Neural progenitor cell (in vitro differentiated cells): ENCODE data around the gene OPN1MW3. TPM values are rescaled to one million over a fixed set of nuclear protein-coding genes. Genes with fewer than 3 reads are reported as not detected.
"Not testable (repeated sequence)": the region's sequence is repeated elsewhere in the genome, so short reads cannot be mapped to it uniquely, and the experiment has no call there.

ENCODE experiments used
- DNase-seq: peaks from one replicate; pipeline ENCODE4 v3.0.0-alpha.2; 2016; ENCODE audit warnings: low spot score
- H2AFZ ChIP-seq: fragments of 200-600 bp; sonication (generic); replicated peaks from 2 replicates; pipeline ENCODE4 v1.6.1; 2016; ENCODE audit warnings: antibody characterized with exemption
- H3F3A ChIP-seq: fragments of 200-600 bp; sonication (generic); 2 replicates; pipeline ENCODE4 v1.6.1; 2016; ENCODE audit warnings: antibody characterized with exemption, low read depth
- H3K27ac ChIP-seq: fragments of 200-600 bp; sonication (generic); 2 replicates; pipeline ENCODE4 v1.5.1; 2016; ENCODE audit warnings: mild to moderate bottlenecking
- H3K27me3 ChIP-seq: fragments of 200-600 bp; sonication (generic); 2 replicates; pipeline ENCODE4 v1.6.1; 2016; ENCODE audit warnings: mild to moderate bottlenecking, moderate library complexity
- H3K36me3 ChIP-seq: fragments of 200-600 bp; sonication (generic); 2 replicates; pipeline ENCODE4 v1.5.1; 2016
- H3K4me1 ChIP-seq: fragments of 200-600 bp; sonication (generic); 2 replicates; pipeline ENCODE4 v1.6.1; 2016; ENCODE audit warnings: mixed run types
- H3K4me2 ChIP-seq: fragments of 200-600 bp; sonication (generic); 2 replicates; pipeline ENCODE4 v1.6.1; 2016
- H3K4me3 ChIP-seq: fragments of 200-600 bp; sonication (generic); 2 replicates; pipeline ENCODE4 v1.5.1; 2016
- H3K79me2 ChIP-seq: fragments of 200-600 bp; sonication (generic); 2 replicates; pipeline ENCODE4 v1.6.1; 2016; ENCODE audit warnings: low read depth
- H3K9ac ChIP-seq: fragments of 200-600 bp; sonication (generic); 2 replicates; pipeline ENCODE4 v1.6.1; 2016
- H3K9me3 ChIP-seq: fragments of 200-600 bp; sonication (generic); 2 replicates; pipeline ENCODE4 v1.5.1; 2016; ENCODE audit warnings: low read depth
- H4K20me1 ChIP-seq: fragments of 200-600 bp; sonication (generic); 2 replicates; pipeline ENCODE4 v1.6.1; 2016; ENCODE audit warnings: low read depth
- H3K27ac Mint-ChIP-seq: 3 replicates; pipeline ENCODE4 v1.8.0; 2021; ENCODE audit warnings: mixed read lengths
- H3K27me3 Mint-ChIP-seq: 2 replicates; pipeline ENCODE4 v1.8.0; 2022; ENCODE audit warnings: low read depth, mild to moderate bottlenecking, inconsistent platforms, moderate library complexity, mixed read lengths; ENCODE audit not compliant: insufficient read depth
- H3K36me3 Mint-ChIP-seq: 3 replicates; pipeline ENCODE4 v1.8.0; 2021; ENCODE audit warnings: mixed read lengths
- H3K4me1 Mint-ChIP-seq: 3 replicates; pipeline ENCODE4 v1.8.0; 2021; ENCODE audit warnings: mixed read lengths
- H3K4me3 Mint-ChIP-seq: 3 replicates; pipeline ENCODE4 v1.8.0; 2021; ENCODE audit warnings: mild to moderate bottlenecking, moderate library complexity, mixed read lengths
- H3K9me3 Mint-ChIP-seq: 3 replicates; pipeline ENCODE4 v1.8.0; 2020; ENCODE audit warnings: mixed read lengths
- total RNA-seq: library from RNA; depleted of rRNA; stranded (reverse); fragments of >200 nt; gene quantifications from 2 replicates; pipeline ENCODE4 v1.2.3, GENCODE V29; 2015; ENCODE audit warnings: low replicate concordance

OPN1MW3 gene
- total RNA-seq, 1 donor from 2014 or later: not detected

DNA sequence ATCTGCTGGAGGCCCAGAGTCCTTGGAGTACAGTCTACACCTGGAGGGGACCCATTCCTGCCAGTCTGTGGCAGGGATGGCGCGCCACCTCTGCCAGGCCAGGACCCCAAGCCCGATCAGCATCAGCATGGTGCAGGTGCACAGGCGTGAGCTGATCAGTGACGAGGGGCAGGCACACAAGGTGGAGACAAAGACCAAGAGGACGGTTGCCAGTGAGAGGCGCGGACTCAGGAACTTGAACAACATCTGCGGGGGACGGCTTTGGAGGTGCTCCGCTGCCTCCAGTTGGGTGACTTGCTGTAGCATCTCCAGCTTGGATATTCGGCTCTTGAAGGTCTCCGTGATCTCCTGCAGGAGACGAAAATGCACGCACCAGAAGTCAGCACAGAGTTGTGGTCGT, 23.8 kb upstream of the OPN1MW3 start:
- H3K27me3 ChIP-seq, H3K36me3 Mint-ChIP-seq, H3K4me1 Mint-ChIP-seq, H3K79me2 ChIP-seq, H3K9ac ChIP-seq, H3K9me3 Mint-ChIP-seq, H3K9me3 ChIP-seq, H3K36me3 ChIP-seq, H3F3A ChIP-seq, H3K27ac ChIP-seq, H3K27me3 Mint-ChIP-seq, H3K27ac Mint-ChIP-seq, H4K20me1 ChIP-seq, H3K4me1 ChIP-seq, DNase-seq, H3K4me3 Mint-ChIP-seq, H3K4me3 ChIP-seq, H2AFZ ChIP-seq, H3K4me2 ChIP-seq: not testable (repeated sequence)

- H3K4me3 Mint-ChIP-seq, H3K9ac ChIP-seq, DNase-seq, H3F3A ChIP-seq, H2AFZ ChIP-seq, H3K27ac ChIP-seq, H3K9me3 Mint-ChIP-seq, H3K27ac Mint-ChIP-seq, H3K36me3 Mint-ChIP-seq, H3K27me3 ChIP-seq, H4K20me1 ChIP-seq, H3K36me3 ChIP-seq, H3K4me1 Mint-ChIP-seq, H3K4me1 ChIP-seq, H3K79me2 ChIP-seq, H3K4me3 ChIP-seq, H3K4me2 ChIP-seq, H3K27me3 Mint-ChIP-seq, H3K9me3 ChIP-seq: not testable (repeated sequence)
These were observed 18.3 kb upstream of the OPN1MW3 start for GRCh38 chrX:154238939-154239559.

- H3K4me2 ChIP-seq, H3K4me1 Mint-ChIP-seq, H3K4me3 ChIP-seq, H3K27ac ChIP-seq, H3K4me3 Mint-ChIP-seq, H3K9ac ChIP-seq, H3K27me3 Mint-ChIP-seq, H2AFZ ChIP-seq, H4K20me1 ChIP-seq, H3K9me3 ChIP-seq, H3K27ac Mint-ChIP-seq, H3K79me2 ChIP-seq, H3K36me3 ChIP-seq, DNase-seq, H3F3A ChIP-seq, H3K4me1 ChIP-seq, H3K27me3 ChIP-seq, H3K9me3 Mint-ChIP-seq, H3K36me3 Mint-ChIP-seq: not testable (repeated sequence)
These were observed 17.3 kb upstream of the OPN1MW3 start for GRCh38 chrX:154239982-154240503.

- H3K4me3 Mint-ChIP-seq: not testable (repeated sequence)
These were observed 9.9 kb upstream of the OPN1MW3 start for GRCh38 chrX:154247377-154248045.

DNA sequence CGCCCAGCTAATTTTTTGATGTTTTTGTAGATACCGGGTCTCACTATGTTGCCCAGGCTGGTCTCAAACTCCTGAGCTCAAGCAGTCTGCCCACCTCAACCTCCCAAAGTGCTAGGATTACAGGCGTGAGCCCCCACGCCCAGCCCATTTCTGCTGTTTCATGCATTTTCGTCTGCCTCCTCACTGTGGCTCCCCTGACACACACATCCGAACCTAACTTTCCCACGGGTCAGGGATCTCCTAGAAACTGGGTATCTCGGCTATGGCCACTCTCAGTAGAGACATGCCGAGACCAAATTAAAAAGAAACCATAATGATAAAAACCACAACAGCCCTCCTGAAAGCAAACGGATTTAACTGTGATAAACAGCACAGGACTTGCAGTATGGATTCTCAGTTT, 9.3 kb upstream of the OPN1MW3 start:
- H3K4me2 ChIP-seq, H3K9me3 Mint-ChIP-seq, DNase-seq, H3K36me3 Mint-ChIP-seq, H2AFZ ChIP-seq, H3F3A ChIP-seq, H3K4me1 ChIP-seq, H4K20me1 ChIP-seq, H3K27ac Mint-ChIP-seq, H3K27ac ChIP-seq, H3K36me3 ChIP-seq, H3K9ac ChIP-seq, H3K27me3 ChIP-seq, H3K27me3 Mint-ChIP-seq, H3K4me3 Mint-ChIP-seq, H3K79me2 ChIP-seq, H3K4me3 ChIP-seq, H3K4me1 Mint-ChIP-seq, H3K9me3 ChIP-seq: not testable (repeated sequence)

More at GRCh38 chrX:154247377-154248045, 9.9 kb upstream of the OPN1MW3 start:
- H3K4me3 ChIP-seq, H3F3A ChIP-seq, H2AFZ ChIP-seq, H3K36me3 Mint-ChIP-seq, H3K27ac ChIP-seq, H3K9ac ChIP-seq, H3K9me3 ChIP-seq, H3K79me2 ChIP-seq, H3K4me2 ChIP-seq, H3K4me1 Mint-ChIP-seq, H3K27me3 ChIP-seq, H3K4me1 ChIP-seq, DNase-seq, H3K36me3 ChIP-seq, H3K27me3 Mint-ChIP-seq, H4K20me1 ChIP-seq, H3K9me3 Mint-ChIP-seq, H3K27ac Mint-ChIP-seq: not testable (repeated sequence)

DNA sequence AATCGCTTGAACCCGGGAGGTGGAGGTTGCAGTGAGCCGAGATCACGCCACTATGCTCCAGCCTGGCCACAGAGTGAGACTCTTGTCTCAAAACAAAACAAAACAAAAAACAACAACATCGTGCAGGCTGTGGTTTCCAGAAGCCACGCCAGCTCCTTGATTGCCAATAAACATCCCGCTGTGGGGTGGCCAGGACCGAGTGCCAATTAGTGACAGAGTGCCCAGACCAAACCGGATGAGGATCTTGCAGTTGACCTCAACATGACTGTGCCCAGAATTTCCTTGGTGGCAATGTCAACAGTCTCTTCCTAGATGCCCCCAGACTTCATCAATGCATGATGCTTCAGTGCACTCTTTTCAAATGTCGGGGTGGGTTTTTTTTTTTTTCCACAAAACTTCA, 1.3 kb downstream of the OPN1MW3 start:
- not testable (repeated sequence) for H3K36me3 Mint-ChIP-seq, H3F3A ChIP-seq, H4K20me1 ChIP-seq, H3K36me3 ChIP-seq, H3K9me3 Mint-ChIP-seq, H3K79me2 ChIP-seq, H3K27me3 ChIP-seq, H3K4me1 Mint-ChIP-seq, H3K4me3 ChIP-seq, H3K27me3 Mint-ChIP-seq, H2AFZ ChIP-seq, H3K27ac Mint-ChIP-seq, H3K4me1 ChIP-seq, H3K27ac ChIP-seq, H3K4me3 Mint-ChIP-seq, H3K9me3 ChIP-seq, DNase-seq, H3K4me2 ChIP-seq, H3K9ac ChIP-seq

DNA sequence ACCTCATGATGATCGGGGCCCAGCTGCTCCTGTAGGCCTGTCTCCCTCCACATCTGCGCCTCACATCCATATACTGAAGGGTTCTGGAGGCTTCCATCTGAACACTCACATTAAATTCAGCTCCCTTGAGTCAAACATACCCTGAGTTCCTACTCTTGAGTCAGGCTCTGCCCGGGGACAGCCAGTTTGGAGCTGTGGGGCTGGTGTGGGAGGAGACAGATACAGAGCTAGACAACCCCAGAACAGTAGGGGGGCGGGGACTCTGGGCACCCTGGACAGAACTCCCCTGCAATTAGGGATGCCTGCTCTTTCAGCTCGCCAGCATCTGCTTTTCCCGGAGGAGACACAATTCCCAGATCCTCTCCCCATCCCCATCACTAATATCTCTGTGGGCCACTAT, 5.7 kb downstream of the OPN1MW3 start:
- not testable (repeated sequence) for H4K20me1 ChIP-seq, H3K79me2 ChIP-seq, H2AFZ ChIP-seq, H3K27me3 ChIP-seq, H3K27me3 Mint-ChIP-seq, H3K27ac Mint-ChIP-seq, H3K36me3 ChIP-seq, H3K4me2 ChIP-seq, H3K9me3 Mint-ChIP-seq, H3F3A ChIP-seq, H3K9me3 ChIP-seq, H3K9ac ChIP-seq, H3K4me1 Mint-ChIP-seq, H3K36me3 Mint-ChIP-seq, DNase-seq, H3K4me1 ChIP-seq, H3K4me3 Mint-ChIP-seq, H3K4me3 ChIP-seq, H3K27ac ChIP-seq

DNA sequence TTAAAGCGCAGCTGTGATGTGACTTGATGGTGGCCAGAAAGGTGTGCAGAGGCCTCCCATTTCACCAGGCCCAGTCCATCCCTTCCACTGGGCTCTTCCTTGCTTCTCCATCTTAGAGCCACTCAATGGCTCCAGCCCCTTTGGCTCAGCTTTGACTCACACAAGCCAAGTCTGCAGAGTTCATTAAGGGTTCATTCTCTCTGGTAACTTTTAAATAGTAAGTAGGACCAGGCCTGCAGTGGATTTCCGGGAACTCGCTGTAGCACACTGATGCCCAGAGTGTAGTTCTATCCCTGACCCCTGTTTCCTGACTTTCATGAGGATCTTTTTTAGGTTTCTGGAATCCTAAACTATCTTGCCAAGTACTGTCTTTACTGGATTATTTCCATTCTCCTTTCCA, 11.9 kb downstream of the OPN1MW3 start:
- not testable (repeated sequence) for H3K27ac ChIP-seq, H3K9ac ChIP-seq, H3K4me1 Mint-ChIP-seq, H3K4me3 ChIP-seq, H3K27me3 ChIP-seq, H3K9me3 ChIP-seq, H3K4me1 ChIP-seq, H4K20me1 ChIP-seq, H3K27ac Mint-ChIP-seq, H3K36me3 Mint-ChIP-seq, H3K4me3 Mint-ChIP-seq, H3F3A ChIP-seq, H3K27me3 Mint-ChIP-seq, H3K36me3 ChIP-seq, H3K9me3 Mint-ChIP-seq, H3K4me2 ChIP-seq, DNase-seq, H3K79me2 ChIP-seq, H2AFZ ChIP-seq
